Heart left ventricle (tissue), 16 donors: Measurements from ENCODE around the gene CELF4. TPM values are rescaled to one million over a fixed set of nuclear protein-coding genes. Genes with fewer than 3 reads are reported as not detected.

Experiments
- ATAC-seq, 4 donors: fragments of 200-7000 bp; cut with Tn5 transposase; one replicate each; pipeline ENCODE4 v1.9.1; 2020 to 2022; ENCODE audit warnings: moderate library complexity in 4 of 4, mild to moderate bottlenecking in 3 of 4, moderate number of reproducible peaks in 1 of 4
- DNase-seq, 5 donors: peaks; one replicate each; pipeline ENCODE4 v3.0.0-alpha.2; 2020
- H3K27ac ChIP-seq, 12 donors: fragments of 200-600 bp; sonication (generic) in 4 of 12; one replicate each; pipeline versions ENCODE4 v1.5.0 to v1.8.0; 2016 to 2022; ENCODE audit warnings: mild to moderate bottlenecking in 2 of 12
- H3K27me3 ChIP-seq, 9 donors: fragments of 200-600 bp; sonication (generic) in 2 of 9; one replicate each; pipeline versions ENCODE4 v1.5.1 to v1.8.0; 2016 to 2022; ENCODE audit warnings: mild to moderate bottlenecking in 3 of 9
- H3K36me3 ChIP-seq, 9 donors: fragments of 200-600 bp; sonication (generic) in 2 of 9; one replicate each; pipeline versions ENCODE4 v1.5.0 to v1.8.0; 2018 to 2022; ENCODE audit warnings: mild to moderate bottlenecking in 2 of 9
- H3K4me1 ChIP-seq, 12 donors: fragments of 200-600 bp; sonication (generic) in 4 of 12; one replicate each; pipeline versions ENCODE4 v1.5.0 to v1.8.0; 2016 to 2022; ENCODE audit warnings: mild to moderate bottlenecking in 3 of 12
- H3K4me3 ChIP-seq, 12 donors: fragments of 200-600 bp; sonication (generic) in 4 of 12; one replicate each; pipeline versions ENCODE4 v1.5.0 to v1.8.0; 2017 to 2022; ENCODE audit warnings: mild to moderate bottlenecking in 9 of 12, moderate library complexity in 4 of 12
- H3K9me3 ChIP-seq, 12 donors: fragments of 200-600 bp; sonication (generic) in 4 of 12; one replicate each; pipeline versions ENCODE4 v1.5.0 to v1.8.0; 2016 to 2022; ENCODE audit warnings: mild to moderate bottlenecking in 1 of 12
- CTCF ChIP-seq, 12 donors: fragments of 200-600 bp; sonication (generic) in 4 of 12; IDR thresholded peaks; one replicate each; pipeline versions ENCODE4 v1.5.0 to v1.8.0; 2018 to 2022; ENCODE audit warnings: antibody characterized with exemption in 12 of 12, mild to moderate bottlenecking in 5 of 12
- POLR2A ChIP-seq, 2 donors: fragments of 450-650 bp; IDR thresholded peaks; one replicate each; pipeline ENCODE4 v1.6.1; 2017; ENCODE audit warnings: antibody characterized with exemption in 2 of 2, mild to moderate bottlenecking in 2 of 2, moderate library complexity in 2 of 2
- WGBS, 4 donors: extraction: QIAGEN DNeasy Blood & Tissue Kit in 2 of 4; methylation state at CpG; one replicate each; pipeline versions ENCODE4 v1.1.5 to v1.1.7; 2013 to 2018; 5-methylcytosine and 5-hydroxymethylcytosine counted together
- intact Hi-C, 10 donors: fragments of 100-400 bp; cut with DNase I; formaldehyde crosslinking; loops; one replicate each; pipeline versions ENCODE4 v1.11.1 to v1.14.2; 2022
- polyA plus RNA-seq, 2 donors: library from polyadenylated mRNA; stranded (reverse); fragments of 200-250 nt; gene quantifications; one replicate each; pipeline ENCODE4 v1.2.3, GENCODE V29; 2013
- total RNA-seq, 9 donors: library from RNA; depleted of rRNA in 2 of 9; stranded (reverse); fragments of >200 nt in 2 of 9; fragmentation: NEBNext Ultra II Directional in 3 of 9; extraction: Animal tissue kit (Norgen Biotek cat#: 25700) in 3 of 9; gene quantifications; one replicate each; pipeline versions ENCODE4 v1.1.0 to v1.2.4, GENCODE V29; 2016 to 2023
- donor health status: ischemic (EF 13 %, LVEDD 7.1; RV severe dilation, severe dysfunction).
- donor health status: healthy with polysubstance abuse.
- donor health status: DM: no; HTN: yes; CAD: no.
- donor health status: DM: no; HTN: no; CAD: no.
- donor health status: ischemic (EF 25% LVEDD 6.9; RV normal size, moderate dysfunction).
- donor health status: ischemic (EF 25% LVEDD 5.7; RV mildly dilated, moderate dysfunction).
- donor health status: healthy.
- donor health status: DM: yes; HTN: yes; CAD: no.
- donor health status: ischemic (EF 35%, LVEDD 5.7; RV mildly dilated, moderate dysfunction).
- donor health status: nonischemic (EF 11% LVEDD 7.7; RV severe dilation, severe dysfunction).
- donor health status: DM: yes; HTN: yes; CAD: no.
- donor health status: PGD.
- donor health status: ischemic (EF 29% LVEDD 5.4; RV normal size, mild dysfunction).
- donor health status: nonischemic (EF 23%, LVEDD 6.1; RV moderate dilation, normal function).

CELF4 gene
- total and polyA plus RNA-seq, 11 donors = 0.11 to 0.67 (median 0.40) TPM; not detected in 3

- DNase-seq = no peak
- H3K27ac ChIP-seq = no peak overlapping the region
- H3K4me3 ChIP-seq = no peak overlapping the region
- no peak for TF ChIP-seq POLR2A (IDR thresholded peaks at IDR 0.05)
- TF ChIP-seq CTCF (IDR thresholded peaks at IDR 0.05) = no peak
- intact Hi-C loops = no loop called here
- H3K27me3 ChIP-seq = no peaks in the 10 kb centered on the region
- H3K9me3 ChIP-seq = no peaks in the 10 kb centered on the region
- H3K36me3 ChIP-seq = no peaks in the 10 kb centered on the region
- ATAC-seq = no peak
- WGBS, 4 donors = 57 to 81% (median 67%) methylated on average over 4 of the region's 4 CpGs
- peaks cover 0 to 18% (median 3%) of the 10 kb centered on the region in 12 donors for H3K4me1 ChIP-seq
Observed at GRCh38 chr18:37407571-37407970, 158.0 kb downstream of the CELF4 start.

- no peak overlapping the region for H3K27ac ChIP-seq
- intact Hi-C loops = no loop called here
- no peaks in the 10 kb centered on the region for H3K27me3 ChIP-seq
- no peak for ATAC-seq
- H3K4me3 ChIP-seq = no peak overlapping the region
- 85 to 89% (median 88%) methylated on average over 6 of the region's 6 CpGs for WGBS, 4 donors
- peaks cover 0 to 21% (median 4%) of the 10 kb centered on the region in 12 donors for H3K4me1 ChIP-seq
- H3K9me3 ChIP-seq = no peaks in the 10 kb centered on the region
- TF ChIP-seq POLR2A (IDR thresholded peaks at IDR 0.05) = no peak
- TF ChIP-seq CTCF (IDR thresholded peaks at IDR 0.05) = no peak
- no peaks in the 10 kb centered on the region for H3K36me3 ChIP-seq
- no peak for DNase-seq
Observed at GRCh38 chr18:37405772-37406171, 159.8 kb downstream of the CELF4 start.

- no peaks in the 10 kb centered on the region for H3K36me3 ChIP-seq
- TF ChIP-seq POLR2A (IDR thresholded peaks at IDR 0.05) (no peak), CTCF (IDR thresholded peaks at IDR 0.05) (no peak)
- H3K4me1 ChIP-seq = peaks cover 0 to 20% (median 4%) of the 10 kb centered on the region in 12 donors
- WGBS, 4 donors = 79 to 84% (median 82%) methylated on average over 4 of the region's 4 CpGs
- no peak overlapping the region for H3K4me3 ChIP-seq
- H3K9me3 ChIP-seq = no peaks in the 10 kb centered on the region
- H3K27me3 ChIP-seq = no peaks in the 10 kb centered on the region
- H3K27ac ChIP-seq = no peak overlapping the region
- intact Hi-C loops = no loop called here
- no peak for ATAC-seq
- no peak for DNase-seq
Observed at GRCh38 chr18:37405229-37405628, 160.4 kb downstream of the CELF4 start.

GRCh38 chr18:37403788-37404187 is 161.8 kb downstream of the CELF4 start:
- DNase-seq (no peak), ATAC-seq (no peak)
- intact Hi-C loops = no loop called here
- H3K4me3 ChIP-seq = no peak overlapping the region
- peak overlapping the region in 5 of 12 donors; percentile 34 to 62 (median 46) for H3K27ac ChIP-seq
- H3K27me3 ChIP-seq = no peaks in the 10 kb centered on the region
- 90 to 93% (median 91%) methylated on average over 3 of the region's 3 CpGs for WGBS, 4 donors
- H3K9me3 ChIP-seq = no peaks in the 10 kb centered on the region
- TF ChIP-seq POLR2A (IDR thresholded peaks at IDR 0.05) (no peak), CTCF (IDR thresholded peaks at IDR 0.05) (no peak)
- no peaks in the 10 kb centered on the region for H3K36me3 ChIP-seq
- peaks cover 0 to 13% (median 4%) of the 10 kb centered on the region in 12 donors for H3K4me1 ChIP-seq
